ENCODE results near the gene PFN2. TPM values are rescaled to one million over a fixed set of nuclear protein-coding genes. Genes with fewer than 3 reads are reported as not detected.

PFN2 gene
- total RNA-seq, 1 donor: 204 TPM

DNA sequence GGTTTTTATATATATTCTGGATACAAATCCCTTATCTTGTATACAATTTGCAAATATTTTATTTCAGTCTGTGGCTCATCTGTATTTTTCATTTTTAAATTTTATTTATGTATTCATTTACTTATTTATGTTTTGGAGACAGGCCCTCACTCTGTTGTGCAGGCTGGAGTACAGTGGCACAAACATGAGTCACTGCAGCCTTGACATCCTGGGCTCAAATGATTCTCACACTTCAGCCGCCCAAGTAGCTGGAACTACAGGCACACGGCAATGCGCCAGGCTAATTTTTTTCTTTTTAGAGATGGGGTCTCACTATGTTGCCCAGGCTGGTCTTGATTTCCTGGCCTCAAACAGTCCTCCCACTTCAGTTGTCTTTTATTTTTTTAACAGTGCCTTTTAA lies 50.6 kb downstream of the PFN2 start:
- H3K27me3 ChIP-seq (ENCODE audit: insufficient read depth, low read length): no peaks in the 10 kb centered on the region
- no peaks in the 10 kb centered on the region for H3K79me2 ChIP-seq (ENCODE audit: insufficient read depth, low read length)
- no peak overlapping the region for H2AFZ ChIP-seq (ENCODE audit: low read length)
- H3K36me3 ChIP-seq (ENCODE audit: insufficient read depth, low read length): peaks cover 3% of the 10 kb centered on the region
- H3K4me2 ChIP-seq (ENCODE audit: insufficient read depth, low read length): no peak overlapping the region
- no peak overlapping the region for H3K4me3 ChIP-seq (ENCODE audit: insufficient read depth, low read length)
- H3K9me3 ChIP-seq (ENCODE audit: low read depth, low read length): no peaks in the 10 kb centered on the region
- H3K4me1 ChIP-seq (ENCODE audit: insufficient read depth, low read length): no peaks in the 10 kb centered on the region
- no peak overlapping the region for H3K27ac ChIP-seq (ENCODE audit: low read depth, low read length)
- DNase-seq (ENCODE audit: insufficient read length, low spot score, missing footprints): no peak
- TF ChIP-seq, protein P1, sequence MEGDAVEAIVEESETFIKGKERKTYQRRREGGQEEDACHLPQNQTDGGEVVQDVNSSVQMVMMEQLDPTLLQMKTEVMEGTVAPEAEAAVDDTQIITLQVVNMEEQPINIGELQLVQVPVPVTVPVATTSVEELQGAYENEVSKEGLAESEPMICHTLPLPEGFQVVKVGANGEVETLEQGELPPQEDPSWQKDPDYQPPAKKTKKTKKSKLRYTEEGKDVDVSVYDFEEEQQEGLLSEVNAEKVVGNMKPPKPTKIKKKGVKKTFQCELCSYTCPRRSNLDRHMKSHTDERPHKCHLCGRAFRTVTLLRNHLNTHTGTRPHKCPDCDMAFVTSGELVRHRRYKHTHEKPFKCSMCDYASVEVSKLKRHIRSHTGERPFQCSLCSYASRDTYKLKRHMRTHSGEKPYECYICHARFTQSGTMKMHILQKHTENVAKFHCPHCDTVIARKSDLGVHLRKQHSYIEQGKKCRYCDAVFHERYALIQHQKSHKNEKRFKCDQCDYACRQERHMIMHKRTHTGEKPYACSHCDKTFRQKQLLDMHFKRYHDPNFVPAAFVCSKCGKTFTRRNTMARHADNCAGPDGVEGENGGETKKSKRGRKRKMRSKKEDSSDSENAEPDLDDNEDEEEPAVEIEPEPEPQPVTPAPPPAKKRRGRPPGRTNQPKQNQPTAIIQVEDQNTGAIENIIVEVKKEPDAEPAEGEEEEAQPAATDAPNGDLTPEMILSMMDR (IDR thresholded peaks at IDR 0.05; ENCODE audit: extremely low read depth, low read depth, low read length): no peak
- no peaks in the 10 kb centered on the region for H4K20me1 ChIP-seq (ENCODE audit: insufficient read depth, low read length)

DNA sequence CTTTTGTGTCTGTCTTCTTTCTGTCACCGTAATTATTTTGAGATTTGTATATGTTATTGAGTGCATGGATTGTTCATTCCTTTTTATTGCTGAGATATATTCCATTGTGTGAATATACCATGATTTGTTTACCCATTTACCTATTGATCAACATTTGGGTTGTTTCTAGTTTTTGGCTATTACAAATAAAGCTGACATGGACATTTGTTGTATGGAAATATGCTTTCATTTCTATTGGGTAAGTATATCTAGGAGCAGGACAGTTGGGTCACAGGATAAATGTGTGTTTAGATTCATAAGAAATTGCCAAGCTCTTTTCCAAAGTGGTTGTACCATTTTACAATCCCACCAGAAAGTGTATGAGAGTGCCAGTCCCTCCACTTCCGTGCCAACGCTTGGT lies 51.2 kb downstream of the PFN2 start:
- no peak for DNase-seq (ENCODE audit: insufficient read length, low spot score, missing footprints)
- H3K4me1 ChIP-seq (ENCODE audit: insufficient read depth, low read length): no peaks in the 10 kb centered on the region
- no peak overlapping the region for H2AFZ ChIP-seq (ENCODE audit: low read length)
- H3K9me3 ChIP-seq (ENCODE audit: low read depth, low read length): no peaks in the 10 kb centered on the region
- H3K79me2 ChIP-seq (ENCODE audit: insufficient read depth, low read length): no peaks in the 10 kb centered on the region
- TF ChIP-seq, protein P1 (IDR thresholded peaks at IDR 0.05; ENCODE audit: extremely low read depth, low read depth, low read length): no peak
- peaks cover 3% of the 10 kb centered on the region for H3K36me3 ChIP-seq (ENCODE audit: insufficient read depth, low read length)
- no peak overlapping the region for H3K27ac ChIP-seq (ENCODE audit: low read depth, low read length)
- H3K27me3 ChIP-seq (ENCODE audit: insufficient read depth, low read length): no peaks in the 10 kb centered on the region
- H3K4me2 ChIP-seq (ENCODE audit: insufficient read depth, low read length): no peak overlapping the region
- no peaks in the 10 kb centered on the region for H4K20me1 ChIP-seq (ENCODE audit: insufficient read depth, low read length)
- no peak overlapping the region for H3K4me3 ChIP-seq (ENCODE audit: insufficient read depth, low read length)

DNA sequence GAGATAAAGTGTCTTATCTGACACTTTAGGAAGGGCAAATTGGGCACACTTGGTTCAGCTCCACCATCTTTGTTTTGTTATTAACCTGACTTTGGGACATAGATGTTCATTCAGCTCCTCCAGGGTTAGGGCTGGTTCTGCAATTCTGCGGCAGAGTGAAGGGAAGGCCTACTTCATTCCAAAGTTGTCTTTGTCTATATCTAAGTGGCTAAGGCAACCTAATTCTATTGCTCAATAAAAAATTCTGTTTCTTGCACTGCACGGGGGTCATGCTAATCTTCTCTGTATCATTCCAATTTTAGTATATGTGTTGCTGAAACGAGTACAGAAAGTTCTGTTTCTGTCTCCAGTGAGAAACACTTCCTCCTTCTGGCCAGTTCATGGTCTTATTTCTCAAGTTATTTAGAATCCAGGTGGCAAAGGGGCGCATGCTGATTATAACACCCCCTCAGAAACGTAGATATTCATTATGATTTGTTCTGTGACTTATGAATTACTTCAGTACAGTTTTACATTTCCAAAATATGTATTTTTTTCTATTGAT lies 53.5 kb downstream of the PFN2 start:
- Histone ChIP-seq H3K4me3 (ENCODE audit: insufficient read depth, low read length) (no peak overlapping the region), H4K20me1 (ENCODE audit: insufficient read depth, low read length) (no peaks in the 10 kb centered on the region), H3K9me3 (ENCODE audit: low read depth, low read length) (no peaks in the 10 kb centered on the region), H2AFZ (ENCODE audit: low read length) (no peak overlapping the region), H3K4me1 (ENCODE audit: insufficient read depth, low read length) (no peaks in the 10 kb centered on the region), H3K4me2 (ENCODE audit: insufficient read depth, low read length) (no peak overlapping the region), H3K27ac (ENCODE audit: low read depth, low read length) (no peak overlapping the region), H3K27me3 (ENCODE audit: insufficient read depth, low read length) (no peaks in the 10 kb centered on the region), H3K79me2 (ENCODE audit: insufficient read depth, low read length) (no peaks in the 10 kb centered on the region), H3K36me3 (ENCODE audit: insufficient read depth, low read length) (peaks cover 1% of the 10 kb centered on the region)
- no peak for DNase-seq (ENCODE audit: insufficient read length, low spot score, missing footprints)
- TF ChIP-seq, protein P1 (IDR thresholded peaks at IDR 0.05; ENCODE audit: extremely low read depth, low read depth, low read length): no peak

Small RNAs within 50 kb of the gene (small RNA-seq; reads per million reads assigned to genes)
- not detected for gene RNU6-720P

Other genes starting within 250 kb of the PFN2 start
- gene COMMD2, start 218.4 kb downstream of the PFN2 start, total RNA-seq: 38.4 and 38.6 TPM in 2 replicates
- gene ANKUB1, start 178.3 kb downstream of the PFN2 start, total RNA-seq: under 0.01 TPM in 1 of 2 replicates, not detected in the other
- gene RNF13, start 157.7 kb downstream of the PFN2 start, total RNA-seq: 86.1 and 109 TPM in 2 replicates